ENCODE results near the gene ADAM8. TPM values are rescaled to one million over a fixed set of nuclear protein-coding genes. Genes with fewer than 3 reads are reported as not detected.

ADAM8 gene
- total RNA-seq, 1 donor, result 84.9 TPM

GRCh38 chr10:133258066-133258817 is 18.4 kb downstream of the ADAM8 start:
- Histone ChIP-seq H3K4me1 (ENCODE audit: insufficient read depth, low read length) (peaks cover 66% of the 10 kb centered on the region), H3K27me3 (ENCODE audit: insufficient read depth, low read length) (no peaks in the 10 kb centered on the region), H3K4me3 (ENCODE audit: low read length) (no peak overlapping the region), H3K9me3 (ENCODE audit: low read depth, low read length) (no peaks in the 10 kb centered on the region)

GRCh38 chr10:133257489-133258065 is 19.1 kb downstream of the ADAM8 start:
- no peaks in the 10 kb centered on the region for H3K27me3 ChIP-seq (ENCODE audit: insufficient read depth, low read length)
- no peak overlapping the region for H3K4me3 ChIP-seq (ENCODE audit: low read length)
- peaks cover 59% of the 10 kb centered on the region for H3K4me1 ChIP-seq (ENCODE audit: insufficient read depth, low read length)
- no peaks in the 10 kb centered on the region for H3K9me3 ChIP-seq (ENCODE audit: low read depth, low read length)

- H3K9me3 ChIP-seq (ENCODE audit: low read depth, low read length), result no peaks in the 10 kb centered on the region
- H3K4me1 ChIP-seq (ENCODE audit: insufficient read depth, low read length), result peaks cover 42% of the 10 kb centered on the region
- H3K4me3 ChIP-seq (ENCODE audit: low read length), result no peak overlapping the region
- H3K27me3 ChIP-seq (ENCODE audit: insufficient read depth, low read length), result no peaks in the 10 kb centered on the region
These were observed 21.3 kb downstream of the ADAM8 start for GRCh38 chr10:133255323-133255722.

GRCh38 chr10:133254421-133255120 is 22.1 kb downstream of the ADAM8 start:
- Histone ChIP-seq H3K9me3 (ENCODE audit: low read depth, low read length) (no peaks in the 10 kb centered on the region), H3K4me3 (ENCODE audit: low read length) (no peak overlapping the region), H3K27me3 (ENCODE audit: insufficient read depth, low read length) (no peaks in the 10 kb centered on the region), H3K4me1 (ENCODE audit: insufficient read depth, low read length) (peaks cover 34% of the 10 kb centered on the region)

GRCh38 chr10:133253361-133253955 is 23.2 kb downstream of the ADAM8 start:
- Histone ChIP-seq H3K27me3 (ENCODE audit: insufficient read depth, low read length) (no peaks in the 10 kb centered on the region), H3K9me3 (ENCODE audit: low read depth, low read length) (no peaks in the 10 kb centered on the region), H3K4me1 (ENCODE audit: insufficient read depth, low read length) (peaks cover 23% of the 10 kb centered on the region), H3K4me3 (ENCODE audit: low read length) (no peak overlapping the region)

- Histone ChIP-seq H3K4me3 (ENCODE audit: low read length) (no peak overlapping the region), H3K4me1 (ENCODE audit: insufficient read depth, low read length) (peaks cover 10% of the 10 kb centered on the region), H3K9me3 (ENCODE audit: low read depth, low read length) (no peaks in the 10 kb centered on the region), H3K27me3 (ENCODE audit: insufficient read depth, low read length) (no peaks in the 10 kb centered on the region)
These were observed 24.5 kb downstream of the ADAM8 start for GRCh38 chr10:133252223-133252552.

GRCh38 chr10:133251388-133252222 is 25.1 kb downstream of the ADAM8 start:
- H3K27me3 ChIP-seq (ENCODE audit: insufficient read depth, low read length), result no peaks in the 10 kb centered on the region
- H3K4me1 ChIP-seq (ENCODE audit: insufficient read depth, low read length), result peaks cover 5% of the 10 kb centered on the region
- H3K9me3 ChIP-seq (ENCODE audit: low read depth, low read length), result no peaks in the 10 kb centered on the region
- H3K4me3 ChIP-seq (ENCODE audit: low read length), result no peak overlapping the region

GRCh38 chr10:133249975-133250754 is 26.5 kb downstream of the ADAM8 start:
- H3K4me3 ChIP-seq (ENCODE audit: low read length), result no peak overlapping the region
- H3K27me3 ChIP-seq (ENCODE audit: insufficient read depth, low read length), result no peaks in the 10 kb centered on the region
- H3K9me3 ChIP-seq (ENCODE audit: low read depth, low read length), result no peaks in the 10 kb centered on the region
- H3K4me1 ChIP-seq (ENCODE audit: insufficient read depth, low read length), result peaks cover 8% of the 10 kb centered on the region

GRCh38 chr10:133249094-133249780 is 27.4 kb downstream of the ADAM8 start:
- no peaks in the 10 kb centered on the region for H3K9me3 ChIP-seq (ENCODE audit: low read depth, low read length)
- peaks cover 8% of the 10 kb centered on the region for H3K4me1 ChIP-seq (ENCODE audit: insufficient read depth, low read length)
- no peaks in the 10 kb centered on the region for H3K27me3 ChIP-seq (ENCODE audit: insufficient read depth, low read length)
- no peak overlapping the region for H3K4me3 ChIP-seq (ENCODE audit: low read length)

- Histone ChIP-seq H3K4me1 (ENCODE audit: insufficient read depth, low read length) (peaks cover 3% of the 10 kb centered on the region), H3K27me3 (ENCODE audit: insufficient read depth, low read length) (no peaks in the 10 kb centered on the region), H3K4me3 (ENCODE audit: low read length) (no peak overlapping the region), H3K9me3 (ENCODE audit: low read depth, low read length) (no peaks in the 10 kb centered on the region)
These were observed 28.3 kb downstream of the ADAM8 start for GRCh38 chr10:133248334-133248715.

GRCh38 chr10:133247681-133248333 is 28.9 kb downstream of the ADAM8 start:
- Histone ChIP-seq H3K27me3 (ENCODE audit: insufficient read depth, low read length) (no peaks in the 10 kb centered on the region), H3K4me3 (ENCODE audit: low read length) (no peak overlapping the region), H3K9me3 (ENCODE audit: low read depth, low read length) (no peaks in the 10 kb centered on the region), H3K4me1 (ENCODE audit: insufficient read depth, low read length) (peaks cover 3% of the 10 kb centered on the region)

GRCh38 chr10:133246236-133246626 is 30.4 kb downstream of the ADAM8 start:
- Histone ChIP-seq H3K4me1 (ENCODE audit: insufficient read depth, low read length) (peaks cover 15% of the 10 kb centered on the region), H3K9me3 (ENCODE audit: low read depth, low read length) (no peaks in the 10 kb centered on the region), H3K4me3 (ENCODE audit: low read length) (no peak overlapping the region), H3K27me3 (ENCODE audit: insufficient read depth, low read length) (peaks cover 2% of the 10 kb centered on the region)

- Histone ChIP-seq H3K9me3 (ENCODE audit: low read depth, low read length) (no peaks in the 10 kb centered on the region), H3K4me1 (ENCODE audit: insufficient read depth, low read length) (peaks cover 21% of the 10 kb centered on the region), H3K27me3 (ENCODE audit: insufficient read depth, low read length) (peaks cover 6% of the 10 kb centered on the region), H3K4me3 (ENCODE audit: low read length) (no peak overlapping the region)
These were observed 31.0 kb downstream of the ADAM8 start for GRCh38 chr10:133245439-133246235.
